ENCODE measurements around the gene CDH4.

Gene CDH4

DNA sequence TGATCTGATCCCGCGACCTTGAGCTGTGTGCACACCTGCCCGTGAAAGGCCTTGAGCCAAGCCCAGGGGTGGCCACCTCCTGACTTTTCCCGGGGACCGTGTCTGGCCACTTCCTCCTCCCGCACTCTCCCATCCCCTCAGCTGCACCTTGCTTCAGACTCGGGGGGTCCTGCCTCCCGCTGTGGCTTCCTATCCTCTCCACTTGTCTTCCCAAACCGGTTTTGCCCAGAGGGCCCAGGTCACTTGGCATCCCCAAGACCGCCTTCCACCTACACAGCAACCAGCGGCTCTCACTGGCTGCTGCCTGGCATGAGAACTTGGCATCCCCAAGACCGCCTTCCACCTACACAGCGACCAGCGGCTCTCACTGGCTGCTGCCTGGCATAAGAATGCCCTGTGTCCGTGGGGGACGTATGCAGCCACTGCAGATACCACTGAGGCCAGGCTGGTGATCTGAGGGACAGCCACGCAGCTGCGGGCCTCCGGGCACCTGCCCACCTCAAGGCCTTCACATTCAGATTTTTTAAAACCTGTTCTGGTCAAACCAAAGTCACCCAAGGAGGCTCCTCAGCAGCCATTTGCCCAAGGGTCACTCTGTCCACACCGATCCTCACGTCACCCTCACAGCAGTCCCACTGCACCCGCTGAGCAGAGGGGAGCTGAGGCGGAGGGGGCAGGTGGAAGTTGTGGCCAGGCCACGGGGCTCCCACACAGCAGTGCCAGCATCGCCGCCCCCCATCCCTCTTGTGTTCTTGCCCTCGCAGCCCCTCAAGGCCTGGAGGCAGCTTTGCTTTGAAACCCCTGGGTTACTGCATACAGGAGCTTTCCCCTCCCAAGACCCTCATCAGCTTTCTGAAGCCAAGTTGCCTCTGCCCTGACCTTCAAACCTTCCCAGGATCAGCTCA is 568.1 kb downstream of the CDH4 start:
- no peak for DNase-seq (ENCODE audit: low read depth)

DNA sequence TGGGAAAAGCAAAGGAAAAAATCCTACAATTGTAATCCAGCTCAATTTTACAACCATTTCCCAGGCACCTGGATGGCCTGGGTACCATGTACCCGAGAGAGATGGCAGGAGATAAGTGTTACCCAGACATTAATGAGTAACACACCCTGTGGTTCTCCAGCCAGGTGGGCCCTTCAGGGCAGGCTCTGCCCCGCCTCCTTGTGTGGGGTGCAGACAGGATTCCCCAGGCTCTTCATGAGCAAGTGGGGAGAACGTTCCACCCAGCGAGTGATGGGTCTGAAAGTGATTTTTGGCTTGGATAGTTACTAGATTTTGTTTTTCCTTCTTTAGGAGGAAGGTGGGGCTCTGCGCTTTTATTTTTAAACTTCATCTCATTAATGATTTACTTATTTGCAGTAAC is 569.7 kb downstream of the CDH4 start:
- no peak for DNase-seq (ENCODE audit: low read depth)

DNA sequence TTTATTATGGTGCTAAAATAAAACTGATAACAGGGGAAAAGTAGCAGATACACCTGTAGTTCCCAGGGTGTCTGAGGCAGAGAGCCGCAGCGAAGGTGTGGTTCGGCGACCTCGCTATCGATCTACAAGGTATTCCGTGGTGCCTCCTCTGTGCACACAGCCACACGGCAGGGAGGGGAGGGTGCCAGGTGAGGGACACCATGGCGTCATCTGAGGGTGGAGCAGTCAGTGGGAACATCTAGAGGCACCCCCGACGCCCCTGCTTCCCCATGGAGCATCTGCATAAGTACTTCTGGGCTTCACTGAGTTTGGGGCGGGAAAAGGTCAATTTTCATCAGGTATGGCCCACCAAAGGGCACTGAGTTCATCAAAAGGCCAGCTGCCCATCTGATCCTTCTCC is 570.3 kb downstream of the CDH4 start:
- DNase-seq (ENCODE audit: low read depth) = no peak

DNA sequence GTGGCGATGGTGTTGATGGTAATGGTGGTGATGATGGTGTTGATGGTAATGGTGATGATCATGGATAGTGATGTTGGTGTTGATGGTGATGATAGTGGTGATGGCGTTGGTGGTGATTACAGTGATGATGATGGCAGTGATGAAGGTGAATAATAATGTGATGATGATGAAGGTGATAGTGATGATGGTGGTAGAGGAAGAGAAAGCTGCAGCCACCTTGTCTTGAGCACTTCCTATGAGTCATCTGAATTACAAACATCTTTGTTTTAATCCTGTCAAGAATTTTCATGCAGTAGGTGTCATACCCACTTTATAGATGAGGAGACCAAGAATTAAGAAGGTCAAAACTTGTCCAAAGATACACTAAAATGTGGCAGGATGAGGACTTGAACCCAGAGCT is 571.2 kb downstream of the CDH4 start:
- DNase-seq (ENCODE audit: low read depth) = no peak

DNA sequence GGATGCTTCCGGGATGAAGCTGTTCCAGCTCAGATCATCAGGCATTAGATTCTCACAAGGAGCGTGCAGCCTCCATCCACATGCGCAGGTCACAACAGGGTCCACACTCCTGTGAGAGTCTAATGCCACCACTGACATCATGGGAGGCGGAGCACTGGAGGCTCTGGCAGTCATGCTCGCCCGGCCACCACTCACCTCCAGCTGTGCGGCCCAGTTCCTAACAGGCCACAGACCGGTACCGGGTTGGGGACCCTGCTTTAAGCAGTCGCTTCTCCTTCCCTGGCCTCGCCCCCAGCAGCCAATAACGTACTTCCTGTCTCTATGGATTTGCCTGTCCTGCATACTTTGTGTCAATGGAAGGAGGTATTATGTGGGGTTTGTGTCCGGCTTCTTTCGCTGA is 576.8 kb downstream of the CDH4 start:
- DNase-seq (ENCODE audit: low read depth) = no peak

DNA sequence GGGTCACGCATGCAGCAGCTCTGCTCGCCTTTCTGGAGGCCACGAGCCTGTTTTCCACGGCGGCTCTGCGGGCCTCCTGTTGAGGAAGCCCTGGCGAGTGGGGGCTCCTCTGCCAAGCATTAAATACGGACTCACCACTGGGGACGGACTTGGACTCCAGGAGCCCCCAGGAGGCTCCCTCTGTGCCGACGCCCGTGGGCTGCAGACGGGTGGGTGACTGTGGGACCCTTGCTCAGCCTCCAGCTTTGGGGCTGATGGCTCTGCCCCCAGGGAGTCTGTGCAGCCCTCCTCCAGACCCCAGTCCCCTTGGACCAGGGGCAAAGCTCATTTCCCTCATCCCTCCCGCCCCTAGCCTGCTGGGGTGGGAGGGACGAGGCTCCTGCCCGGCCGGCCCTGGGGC is 577.5 kb downstream of the CDH4 start:
- DNase-seq (ENCODE audit: low read depth) = no peak

DNA sequence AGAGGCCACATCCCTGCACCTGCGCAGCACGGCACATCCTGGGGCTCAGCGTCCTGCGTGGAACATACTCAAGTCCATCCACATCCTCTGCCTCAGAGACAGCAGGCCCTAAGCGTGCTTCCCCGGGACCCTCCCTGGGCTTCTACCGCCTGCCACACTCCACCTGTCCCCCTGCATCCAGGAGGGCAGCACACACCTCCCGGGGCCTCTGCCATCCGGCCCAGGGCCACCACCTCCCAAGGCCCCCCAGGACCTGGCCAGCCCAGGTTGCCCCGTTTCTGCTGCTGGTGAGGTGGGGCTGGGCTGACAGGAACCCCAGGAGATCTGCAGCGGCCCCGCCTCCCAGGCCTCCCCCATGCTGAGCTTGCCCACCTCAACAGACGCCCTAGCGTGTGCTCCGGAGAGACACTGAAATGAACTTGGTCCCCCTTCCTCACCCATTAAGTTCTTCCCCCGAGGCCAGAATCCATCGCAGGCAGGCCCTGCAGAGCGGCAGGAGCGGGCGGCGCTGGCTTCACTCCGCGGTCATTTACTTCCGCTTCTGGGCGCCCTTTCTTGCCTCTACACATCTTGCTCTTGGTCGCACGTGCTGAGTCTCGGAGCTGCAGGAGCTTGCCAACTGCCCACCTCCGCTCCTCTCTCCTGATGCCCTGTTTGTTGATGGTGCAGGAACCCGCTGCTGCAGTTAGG is 578.3 kb downstream of the CDH4 start:
- DNase-seq (ENCODE audit: low read depth) = no peak

DNA sequence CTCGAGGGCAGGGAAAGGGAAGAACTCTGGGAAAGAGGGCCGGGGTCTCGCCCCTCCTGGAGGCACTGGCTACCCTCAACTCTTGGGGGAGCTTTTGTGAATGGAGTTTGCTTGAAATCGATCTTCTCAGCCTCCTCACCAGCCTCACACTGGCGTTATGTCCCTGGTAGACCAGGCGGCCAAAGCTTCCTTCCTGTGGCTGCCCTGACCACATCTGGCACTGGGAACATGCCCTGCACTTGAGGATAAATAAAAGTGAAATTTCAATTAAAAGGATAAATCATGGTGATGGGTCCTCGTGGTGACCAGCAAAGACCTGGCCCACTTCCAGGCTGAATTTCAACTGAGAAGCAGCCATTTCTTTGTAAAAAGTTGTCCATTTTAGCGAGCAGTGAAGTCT is 578.9 kb downstream of the CDH4 start:
- no peak for DNase-seq (ENCODE audit: low read depth)

DNA sequence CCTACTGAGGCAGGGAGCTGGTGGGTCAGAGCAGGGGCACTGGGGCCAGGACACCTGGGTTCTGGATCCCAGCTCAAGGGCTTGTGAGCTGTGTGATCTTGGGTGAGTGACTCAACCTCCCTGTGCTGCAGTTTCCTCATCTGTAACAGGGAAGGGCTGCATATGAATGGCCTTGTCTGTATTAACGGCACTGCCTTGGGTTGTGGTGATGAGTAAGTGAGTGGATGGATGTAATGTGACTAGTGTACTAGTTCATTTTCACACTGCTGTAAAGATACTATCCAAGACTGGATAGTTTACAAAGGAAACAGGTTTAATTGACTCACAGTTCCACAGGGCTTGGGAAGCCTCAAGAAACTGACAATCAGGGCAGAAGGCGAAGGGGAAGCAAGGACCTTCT is 580.1 kb downstream of the CDH4 start:
- no peak for DNase-seq (ENCODE audit: low read depth)

DNA sequence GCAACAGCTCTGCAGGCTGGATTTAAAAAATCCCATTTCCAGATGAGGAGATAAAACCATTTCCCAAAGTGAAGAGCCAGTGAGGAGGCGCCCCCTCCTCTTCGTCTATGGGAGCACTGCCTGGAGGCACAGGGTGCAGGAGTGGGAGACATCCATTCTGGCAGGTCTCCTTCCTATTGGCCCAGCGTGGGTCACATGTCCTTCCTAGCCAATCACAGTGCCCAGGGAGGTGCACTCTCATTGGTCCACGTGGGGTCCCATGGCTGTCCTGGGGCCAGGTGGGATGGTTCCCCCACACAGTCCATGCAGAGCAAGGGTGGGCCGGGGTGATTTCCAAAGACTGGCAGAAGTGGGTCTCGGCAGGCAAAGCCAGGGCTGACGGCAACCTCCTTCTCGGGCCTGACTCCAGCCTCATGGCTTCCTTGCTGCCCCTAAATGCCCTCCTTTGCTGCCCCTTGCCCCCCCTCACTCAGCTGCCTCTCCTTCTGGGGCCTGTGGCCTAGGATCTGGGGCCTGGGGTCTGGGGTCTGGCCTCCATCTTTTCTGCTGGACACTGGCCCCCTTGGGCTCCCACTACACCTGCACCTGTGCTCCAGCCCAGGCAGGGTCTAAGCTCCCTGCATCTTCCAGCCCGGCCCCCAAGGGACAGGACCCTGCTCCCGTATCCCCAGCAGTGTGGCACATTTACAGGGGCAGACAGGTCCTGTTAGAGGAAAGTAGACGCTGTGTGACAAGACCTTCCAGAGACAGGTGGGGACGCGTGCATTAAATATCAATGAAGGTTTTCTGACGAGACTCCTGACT is 581.9 kb downstream of the CDH4 start:
- DNase-seq (ENCODE audit: low read depth) = no peak

DNA sequence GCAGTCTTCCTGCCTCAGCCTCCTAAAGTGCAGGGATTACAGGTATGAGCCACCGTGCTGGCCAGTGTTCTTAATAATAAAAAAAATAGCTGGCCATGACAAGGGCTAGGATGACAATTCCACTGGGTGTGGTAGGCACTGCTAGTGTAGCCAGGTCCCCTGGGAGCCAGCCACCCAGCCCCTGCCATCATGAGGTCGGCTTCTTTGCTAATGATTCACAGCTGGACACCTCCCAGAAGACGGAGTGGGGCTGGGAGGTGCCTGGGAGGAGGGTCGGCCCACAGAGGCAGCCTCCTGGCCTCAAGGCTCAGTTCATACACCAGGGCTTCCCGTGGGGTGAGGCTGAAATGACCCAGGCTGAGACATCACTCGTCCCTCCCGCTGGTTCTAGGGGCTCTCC is 583.2 kb downstream of the CDH4 start:
- DNase-seq (ENCODE audit: low read depth) = no peak

DNA sequence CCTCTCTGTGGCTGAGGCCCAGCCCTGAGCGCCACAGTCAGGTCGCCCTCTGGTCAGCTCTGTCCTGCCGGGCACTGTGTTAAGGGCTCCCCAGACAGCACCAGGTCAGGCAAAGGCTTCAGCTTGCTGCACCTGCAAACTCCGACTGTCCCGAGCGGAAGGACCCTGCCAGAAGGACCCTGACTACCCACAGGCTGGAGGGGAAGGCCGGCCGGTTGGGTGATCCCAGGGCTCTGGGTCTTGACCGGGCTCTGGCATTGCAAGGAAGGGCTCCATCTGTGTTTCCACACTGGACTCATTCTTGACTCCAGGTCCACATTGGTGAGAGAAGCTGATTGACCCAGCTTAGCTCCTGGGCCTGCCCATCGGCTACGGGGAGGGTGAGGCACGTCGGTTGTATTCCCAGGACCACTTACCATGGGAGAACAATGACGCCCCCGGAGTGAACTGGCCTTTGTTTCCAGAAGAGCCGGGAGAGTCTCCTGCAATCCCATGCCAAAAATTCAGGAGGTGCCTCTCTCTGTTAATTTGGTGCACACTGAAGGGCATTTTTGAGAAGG is 583.8 kb downstream of the CDH4 start:
- DNase-seq (ENCODE audit: low read depth) = no peak

DNA sequence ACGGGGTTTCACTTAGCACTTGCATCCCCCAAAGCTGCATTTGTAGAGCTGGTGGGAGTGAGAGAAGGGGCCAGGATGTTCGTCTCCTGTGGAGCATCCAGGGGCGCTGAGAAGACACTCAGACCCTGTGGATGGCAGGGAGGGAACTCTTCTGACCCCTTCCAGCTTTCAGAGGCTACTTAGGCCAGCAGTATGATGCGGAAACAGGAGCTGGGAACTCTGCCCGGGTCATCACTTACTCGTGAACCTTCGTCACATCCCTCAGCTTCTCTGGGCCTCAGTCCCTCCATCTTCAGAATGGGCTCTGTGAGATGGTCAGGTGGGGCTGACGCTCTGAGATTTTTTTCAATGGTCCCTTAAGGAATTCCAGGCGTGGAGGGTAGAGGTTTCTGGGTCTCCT is 585.1 kb downstream of the CDH4 start:
- no peak for DNase-seq (ENCODE audit: low read depth)

DNA sequence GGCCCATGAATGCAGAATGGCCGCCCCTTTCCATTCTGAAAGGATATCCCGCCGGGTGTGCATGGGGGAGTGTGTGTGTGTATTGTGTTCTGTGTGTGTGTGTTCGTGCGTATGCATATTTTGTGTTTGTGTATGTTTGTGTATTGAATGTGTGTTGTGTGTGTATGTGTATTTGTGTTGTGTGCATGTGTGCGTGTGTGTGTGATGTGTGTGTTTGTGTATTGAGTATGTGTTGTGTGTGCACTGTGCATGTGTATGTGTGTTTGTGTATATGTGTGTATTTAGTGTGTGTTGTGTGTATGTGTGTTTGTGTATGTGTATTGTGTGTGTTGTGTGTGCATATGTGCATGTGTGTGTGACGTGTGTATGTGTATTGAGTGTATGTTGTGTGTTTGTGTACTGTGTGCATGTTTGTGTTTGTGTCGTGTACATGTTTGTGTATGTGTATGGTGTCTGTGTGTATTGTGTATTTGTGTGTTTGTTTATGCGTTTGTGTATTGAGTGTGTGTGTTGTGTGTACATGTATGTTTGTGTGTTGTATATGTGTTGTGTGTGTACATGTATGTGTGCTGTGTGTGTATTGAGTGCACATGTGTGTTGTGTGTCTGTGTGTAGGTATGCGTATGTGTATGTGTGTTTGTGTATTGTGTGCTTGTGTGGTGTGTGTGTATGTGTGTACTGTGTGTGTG is 587.3 kb downstream of the CDH4 start:
- DNase-seq (ENCODE audit: low read depth) = no peak

DNA sequence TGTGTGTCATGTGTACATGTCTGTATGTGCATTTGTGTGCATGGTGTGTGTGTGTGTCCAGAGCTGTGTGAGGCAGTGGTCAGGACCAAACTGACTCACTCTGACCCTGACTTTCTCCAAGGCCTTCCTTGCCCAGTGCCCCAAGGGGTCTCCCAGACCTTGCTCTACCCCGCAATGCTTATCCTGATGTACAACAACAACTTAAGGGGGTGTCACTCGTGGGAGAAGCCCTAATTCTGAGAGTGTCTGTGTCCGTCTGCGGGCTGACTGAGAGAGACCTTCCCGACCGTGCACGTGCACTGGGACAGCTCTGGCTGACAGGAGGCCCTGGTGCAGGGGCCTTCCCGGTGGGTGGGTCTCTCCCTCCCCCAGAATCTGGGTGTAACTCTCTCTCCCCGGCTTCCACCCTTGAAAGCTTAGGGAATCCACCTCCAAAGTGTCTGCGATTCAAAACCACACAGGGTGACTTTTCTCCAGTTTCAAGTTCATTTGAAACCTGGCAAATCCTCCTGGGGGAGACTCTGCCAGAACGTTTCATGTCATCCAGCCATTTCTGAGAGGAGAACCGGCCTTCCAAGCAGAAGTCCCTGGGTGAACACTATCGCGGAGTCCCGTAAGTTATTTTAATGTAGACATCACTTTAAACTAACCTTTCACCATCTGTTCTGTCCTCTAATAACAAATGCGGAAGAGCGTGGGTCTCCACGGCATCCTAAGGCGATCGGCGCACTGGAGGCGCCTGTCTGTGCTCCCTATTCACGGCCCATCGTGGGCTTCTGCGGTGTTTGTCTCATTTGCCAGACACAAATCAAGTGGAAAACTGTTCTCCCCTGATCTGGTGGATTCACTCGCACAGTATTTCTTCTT is 588.1 kb downstream of the CDH4 start:
- DNase-seq (ENCODE audit: low read depth) = no peak

DNA sequence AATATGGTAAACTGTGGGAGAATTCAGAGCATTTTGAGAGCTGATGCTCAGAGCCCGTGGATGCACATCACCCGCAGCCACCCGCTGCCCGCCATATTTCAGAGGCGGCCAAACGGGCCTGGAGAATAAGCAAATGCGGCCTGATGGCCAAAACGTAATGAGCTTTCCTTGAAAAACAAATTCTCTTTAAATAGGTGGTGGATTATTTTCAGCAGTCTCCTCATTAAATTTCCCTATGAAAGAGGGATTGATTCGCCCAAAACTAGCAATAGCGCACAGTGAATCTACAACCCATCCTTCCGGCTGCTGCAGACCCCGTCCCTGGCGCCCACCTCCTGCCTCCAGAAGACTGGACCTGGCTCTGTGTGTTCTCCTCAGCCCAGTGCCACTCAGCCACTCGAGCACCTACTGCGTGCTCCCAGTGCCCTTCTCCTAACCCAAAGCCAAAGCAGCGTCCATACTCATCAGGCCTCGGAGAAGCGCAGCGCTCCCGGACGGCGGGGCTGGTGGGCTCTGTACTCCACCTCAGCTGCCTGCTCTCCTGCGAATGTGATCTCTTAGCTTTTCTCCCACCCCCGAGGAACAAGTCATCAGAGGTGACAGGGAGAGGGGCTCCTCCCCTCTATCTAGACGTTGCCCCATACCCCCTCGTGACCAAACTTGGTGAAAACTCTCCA is 588.9 kb downstream of the CDH4 start:
- DNase-seq (ENCODE audit: low read depth) = no peak

DNA sequence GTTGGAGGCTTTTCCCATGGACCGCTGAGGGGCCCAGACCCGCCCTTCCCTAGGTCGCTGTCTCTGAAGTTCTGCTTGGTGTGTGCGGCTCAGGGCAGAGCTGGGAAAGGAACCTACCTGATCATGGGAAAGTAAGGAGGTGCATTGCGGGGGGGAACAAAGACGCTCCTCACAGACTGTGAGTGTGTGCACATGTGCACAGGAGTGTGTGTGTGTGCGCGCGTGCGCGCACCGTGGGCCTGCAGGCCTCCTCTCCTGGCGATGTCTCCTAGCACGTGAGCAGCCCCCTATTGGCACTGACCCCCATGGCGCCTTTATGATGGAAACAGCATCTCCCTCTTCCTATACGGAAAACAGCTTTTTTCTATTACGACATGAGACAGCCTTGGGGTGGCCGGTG is 589.5 kb downstream of the CDH4 start:
- no peak for DNase-seq (ENCODE audit: low read depth)

DNA sequence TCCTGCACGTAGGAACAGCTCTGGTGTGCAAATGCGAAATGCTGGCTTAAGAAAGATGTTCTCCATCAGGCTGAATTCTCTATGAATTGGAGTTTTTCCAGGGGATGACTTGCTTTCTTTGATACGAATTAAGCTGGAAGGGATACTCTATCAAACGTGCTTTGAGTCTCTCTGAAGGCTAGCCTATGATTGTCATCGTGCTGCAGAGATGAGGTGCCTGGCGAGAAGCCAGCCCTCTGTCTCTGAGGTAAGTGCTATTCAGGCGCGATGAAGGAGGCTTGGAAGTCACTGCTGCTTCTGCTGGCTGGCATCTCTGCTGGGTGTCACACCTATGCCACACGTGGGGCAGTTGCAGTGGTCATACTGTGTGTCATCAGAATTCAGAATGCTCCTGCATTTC is 589.9 kb downstream of the CDH4 start:
- DNase-seq (ENCODE audit: low read depth) = no peak

DNA sequence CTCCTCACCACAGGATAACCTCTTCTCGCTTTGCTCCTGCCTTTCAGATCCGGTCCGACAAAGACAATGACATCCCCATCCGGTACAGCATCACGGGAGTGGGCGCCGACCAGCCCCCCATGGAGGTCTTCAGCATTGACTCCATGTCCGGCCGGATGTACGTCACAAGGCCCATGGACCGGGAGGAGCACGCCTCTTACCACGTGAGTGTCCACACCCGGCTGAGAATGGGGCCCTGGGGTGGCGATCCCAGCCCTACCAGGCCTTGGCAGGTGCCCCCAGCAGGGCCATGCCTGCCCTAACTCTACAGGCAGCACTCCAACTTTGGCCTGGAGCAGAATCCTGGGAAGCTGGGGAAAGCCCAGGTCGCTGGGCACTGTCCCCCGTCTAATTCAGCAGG is 592.6 kb downstream of the CDH4 start:
- DNase-seq (ENCODE audit: low read depth) = no peak

DNA sequence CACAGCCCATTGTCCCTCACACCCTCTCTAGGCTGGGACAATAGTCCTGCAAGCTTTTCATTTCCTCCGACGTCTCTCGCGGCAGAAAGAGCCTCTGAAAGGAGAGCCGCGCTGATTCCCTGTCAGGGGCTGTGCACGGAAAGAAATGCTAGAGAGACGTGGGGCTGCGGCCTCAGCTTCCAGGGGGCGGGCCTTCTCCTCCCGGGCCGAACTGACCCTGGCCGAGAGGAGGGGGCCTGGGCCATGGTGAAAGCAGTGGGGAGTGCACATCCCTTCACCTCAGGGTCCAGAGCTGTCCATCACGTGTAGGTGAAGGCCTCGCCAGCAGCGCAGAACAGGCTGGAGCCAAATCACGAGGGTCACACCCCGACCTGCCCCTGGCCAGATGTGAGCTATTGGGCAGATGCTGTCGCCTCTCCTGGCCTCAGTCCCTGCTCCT is 593.2 kb downstream of the CDH4 start:
- no peak for DNase-seq (ENCODE audit: low read depth)

All from fibroblast of the conjunctiva (primary cell).